K562 (cell line): Measurements from ENCODE around the gene PRRT1. TPM values are rescaled to one million over a fixed set of nuclear protein-coding genes. Genes with fewer than 3 reads are reported as not detected.

Source experiments
- CCNT2 ChIP-seq: IDR thresholded peaks from 2 replicates; pipeline ENCODE4 v1.6.1; 2011; ENCODE audit warnings: borderline replicate concordance, low read depth, mild to moderate bottlenecking, moderate library complexity, mixed read lengths, low read length; ENCODE audit not compliant: insufficient read length; ENCODE audit errors: extremely low read depth
- CHCHD3 ChIP-seq: fragments of 250-450 bp; sonication (Bioruptor Pico); IDR thresholded peaks from 2 replicates; pipeline ENCODE4 v2.1.2; 2022; ENCODE audit warnings: mild to moderate bottlenecking
- FOXJ3 ChIP-seq: sonication (generic); formaldehyde crosslinking; IDR thresholded peaks from 2 replicates; pipeline ENCODE4 v1.4.0; 2020; ENCODE audit warnings: mild to moderate bottlenecking, missing genetic modification reagents
- FOXK1 ChIP-seq: sonication (generic); formaldehyde crosslinking; IDR thresholded peaks from 2 replicates; pipeline ENCODE4 v1.8.0; 2022; ENCODE audit warnings: missing genetic modification reagents, mild to moderate bottlenecking, borderline replicate concordance
- JUN ChIP-seq, 2 experiments: sonication (generic) in 1 of 2; formaldehyde crosslinking in 1 of 2; IDR thresholded peaks; 2 replicates each; pipeline versions ENCODE4 v1.6.1 to v1.8.0; 2012 to 2022; ENCODE audit warnings: borderline replicate concordance in 2 of 2, mild to moderate bottlenecking in 2 of 2, improper control_type of control experiment in 1 of 2, low read depth in 1 of 2, low read length in 1 of 2, missing genetic modification reagents in 1 of 2
- JUND ChIP-seq, 2 experiments: IDR thresholded peaks; 2 replicates in 1 of 2; 3 replicates in 1 of 2; pipeline ENCODE4 v1.6.1; 2011; ENCODE audit warnings: borderline replicate concordance in 2 of 2, low read depth in 2 of 2, low read length in 2 of 2, improper control_type of control experiment in 1 of 2, missing biosample characterization in 1 of 2, missing genetic modification characterization in 1 of 2, missing genetic modification reagents in 1 of 2
- LCOR ChIP-seq: sonication (generic); formaldehyde crosslinking; IDR thresholded peaks from 2 replicates; pipeline ENCODE4 v1.8.0; 2022; ENCODE audit warnings: mild to moderate bottlenecking, missing genetic modification reagents
- NEUROD1 ChIP-seq: fragments of 150-350 bp; IDR thresholded peaks from 2 replicates; pipeline ENCODE4 v1.6.1; 2014; ENCODE audit warnings: borderline replicate concordance, low read length, low read depth; ENCODE audit not compliant: partially characterized antibody
- PTBP1 ChIP-seq: fragments of 200-400 bp; formaldehyde crosslinking; IDR thresholded peaks from 2 replicates; pipeline ENCODE4 v1.6.1; 2017; ENCODE audit warnings: low read depth, low read length
- SMARCC2 ChIP-seq: fragments of 450-650 bp; IDR thresholded peaks from 2 replicates; pipeline ENCODE4 v1.6.1; 2017; ENCODE audit warnings: antibody characterized with exemption, moderate library complexity, mild to moderate bottlenecking, low read depth
- SPI1 ChIP-seq: IDR thresholded peaks from 2 replicates; pipeline ENCODE4 v1.6.1; 2011; ENCODE audit warnings: low read depth, low read length, control low read depth, borderline replicate concordance
- TEAD4 ChIP-seq, 2 experiments: sonication (generic) in 1 of 2; formaldehyde crosslinking in 1 of 2; IDR thresholded peaks; 2 replicates each; pipeline versions ENCODE4 v1.6.1 to v1.8.0; 2012 to 2022; ENCODE audit warnings: borderline replicate concordance in 1 of 2, inconsistent platforms in 1 of 2, low read length in 1 of 2, mild to moderate bottlenecking in 1 of 2, missing genetic modification reagents in 1 of 2
- U2AF2 ChIP-seq: fragments of 200-400 bp; formaldehyde crosslinking; optimal IDR thresholded peaks from 2 replicates; pipeline ENCODE3; 2017; ENCODE audit warnings: low read depth, mild to moderate bottlenecking, low read length
- ZKSCAN1 ChIP-seq: fragments of 150-350 bp; IDR thresholded peaks from 2 replicates; pipeline ENCODE4 v1.6.1; 2016; ENCODE audit warnings: low read depth, low read length
- ZNF212 ChIP-seq: fragments of 450-650 bp; formaldehyde crosslinking; IDR thresholded peaks from 2 replicates; pipeline ENCODE4 v1.4.0; 2020; ENCODE audit warnings: mild to moderate bottlenecking
- ZNF224 ChIP-seq: sonication (generic); formaldehyde crosslinking; IDR thresholded peaks from 2 replicates; pipeline ENCODE4 v1.8.0; 2022; ENCODE audit warnings: mild to moderate bottlenecking, missing genetic modification reagents
- ZNF644 ChIP-seq: fragments of 200-800 bp; sonication (Bioruptor generic); IDR thresholded peaks from 2 replicates; pipeline ENCODE4 v1.6.1; 2016; ENCODE audit warnings: low read depth, missing genetic modification characterization, missing compliant biosample characterization
- ZNF717 ChIP-seq: fragments of 250-450 bp; sonication (Bioruptor Pico); IDR thresholded peaks from 2 replicates; pipeline ENCODE4 v1.5.0; 2021
- polyA plus RNA-seq, 8 experiments: library from polyadenylated mRNA; depleted of rRNA in 4 of 8; stranded (reverse) in 5 of 8; unstranded in 3 of 8; fragments of >200 nt; fragmentation: Nextera tagmentation in 2 of 8; fragmentation: Illumina TruSeq in 1 of 8; extraction: Ambion mirVana in 2 of 8; extraction: Trizol in 1 of 8; gene quantifications; 2 replicates each; pipeline versions ENCODE4 v1.2.1 to v1.2.3, GENCODE V29; 2011 to 2014; ENCODE audit warnings: inconsistent platforms in 1 of 8, missing spikeins in 1 of 8
- total RNA-seq, 7 experiments: library from RNA; depleted of rRNA in 6 of 7; stranded (reverse); fragments of >200 nt in 6 of 7; fragmentation: Illumina TruSeq in 2 of 7; extraction: Trizol in 2 of 7; gene quantifications; 2 replicates each; pipeline versions ENCODE4 v1.2.1 to v1.2.3, GENCODE V29; 2011 to 2021; ENCODE audit warnings: low replicate concordance in 1 of 7
- TF ChIP-seq, protein P1 (sequence below): fragments of 250-450 bp; sonication (Bioruptor Pico); IDR thresholded peaks from 2 replicates; pipeline ENCODE4 v1.4.0; 2020
- TF ChIP-seq, protein P2 (sequence below): sonication (generic); formaldehyde crosslinking; IDR thresholded peaks from 2 replicates; pipeline ENCODE4 v1.8.0; 2022; ENCODE audit warnings: mild to moderate bottlenecking, missing genetic modification reagents
- TF ChIP-seq, protein P3 (sequence below): fragments of 250-450 bp; sonication (Bioruptor Pico); IDR thresholded peaks from 2 replicates; pipeline ENCODE4 v1.4.0; 2020; ENCODE audit warnings: borderline replicate concordance

Gene PRRT1
- total and polyA plus RNA-seq, 9 of the 15 experiments (the other 6 are each of a cell fraction or from before 2014, with no cell fraction given), result 0.14 to 3.5 (median 0.41) TPM

DNA sequence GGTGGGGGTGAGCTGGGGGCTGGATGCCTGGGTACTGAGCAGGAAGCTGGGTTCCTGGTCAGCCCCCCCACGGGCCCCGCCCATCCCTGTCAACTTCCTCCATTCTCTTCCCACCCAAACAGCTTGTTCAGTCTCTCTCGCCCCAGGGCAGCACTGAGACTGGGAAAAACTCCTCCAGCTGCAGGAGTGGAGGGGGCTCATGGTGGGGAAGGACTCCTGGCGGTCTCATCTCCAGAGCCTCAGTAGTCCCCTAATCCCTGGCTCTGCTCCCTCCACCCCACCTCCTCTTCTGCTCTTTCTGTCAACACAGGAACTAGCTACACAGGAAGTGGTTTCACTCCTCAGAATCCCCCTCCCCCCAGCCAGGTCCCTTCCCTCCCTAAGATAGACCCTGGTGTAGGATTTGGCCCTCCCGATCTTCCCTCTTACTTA, 40.9 kb upstream of the PRRT1 start, which contains the start of gene GPSM3 (continued):
- TF ChIP-seq JUN (IDR thresholded peaks at IDR 0.05; ENCODE audit: borderline replicate concordance, low read depth, low read length) (no peak), JUN (CRISPR knock-in tag; IDR thresholded peaks at IDR 0.05; ENCODE audit: borderline replicate concordance) (no peak), ZNF644 (no peak), TEAD4 (IDR thresholded peaks at IDR 0.05; ENCODE audit: low read length) (no peak), TEAD4 (CRISPR knock-in tag; IDR thresholded peaks at IDR 0.05; ENCODE audit: borderline replicate concordance) (no peak), FOXK1 (no peak), LCOR (peak; percentile 15; the same call in 1 of the 2 replicates), SMARCC2 (no peak), NEUROD1 (peak; percentile 18), ZNF717 (CRISPR knock-in tag) (no peak), ZKSCAN1 (no peak; the same call in 1 of the 2 replicates), SPI1 (peak; percentile 78), CCNT2 (no peak), CHCHD3 (no peak), ZNF224 (CRISPR knock-in tag) (no peak), JUND (IDR thresholded peaks at IDR 0.05; ENCODE audit: borderline replicate concordance, low read depth, low read length) (0 out of 2 replicates have a peak, but pooled peaks have one; percentile 41), JUND (tag; IDR thresholded peaks at IDR 0.05; ENCODE audit: borderline replicate concordance, low read depth, low read length) (no peak; the same call in 2 of the 3 replicates), U2AF2 (no peak), ZNF212 (CRISPR knock-in tag) (no peak), PTBP1 (no peak), FOXJ3 (CRISPR knock-in tag) (no peak)
- TF ChIP-seq, protein P1, sequence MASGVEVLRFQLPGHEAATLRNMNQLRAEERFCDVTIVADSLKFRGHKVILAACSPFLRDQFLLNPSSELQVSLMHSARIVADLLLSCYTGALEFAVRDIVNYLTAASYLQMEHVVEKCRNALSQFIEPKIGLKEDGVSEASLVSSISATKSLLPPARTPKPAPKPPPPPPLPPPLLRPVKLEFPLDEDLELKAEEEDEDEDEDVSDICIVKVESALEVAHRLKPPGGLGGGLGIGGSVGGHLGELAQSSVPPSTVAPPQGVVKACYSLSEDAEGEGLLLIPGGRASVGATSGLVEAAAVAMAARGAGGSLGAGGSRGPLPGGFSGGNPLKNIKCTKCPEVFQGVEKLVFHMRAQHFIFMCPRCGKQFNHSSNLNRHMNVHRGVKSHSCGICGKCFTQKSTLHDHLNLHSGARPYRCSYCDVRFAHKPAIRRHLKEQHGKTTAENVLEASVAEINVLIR (CRISPR knock-in tag), result 0 out of 2 replicates have a peak, but pooled peaks have one; percentile 36
- TF ChIP-seq, protein P2, sequence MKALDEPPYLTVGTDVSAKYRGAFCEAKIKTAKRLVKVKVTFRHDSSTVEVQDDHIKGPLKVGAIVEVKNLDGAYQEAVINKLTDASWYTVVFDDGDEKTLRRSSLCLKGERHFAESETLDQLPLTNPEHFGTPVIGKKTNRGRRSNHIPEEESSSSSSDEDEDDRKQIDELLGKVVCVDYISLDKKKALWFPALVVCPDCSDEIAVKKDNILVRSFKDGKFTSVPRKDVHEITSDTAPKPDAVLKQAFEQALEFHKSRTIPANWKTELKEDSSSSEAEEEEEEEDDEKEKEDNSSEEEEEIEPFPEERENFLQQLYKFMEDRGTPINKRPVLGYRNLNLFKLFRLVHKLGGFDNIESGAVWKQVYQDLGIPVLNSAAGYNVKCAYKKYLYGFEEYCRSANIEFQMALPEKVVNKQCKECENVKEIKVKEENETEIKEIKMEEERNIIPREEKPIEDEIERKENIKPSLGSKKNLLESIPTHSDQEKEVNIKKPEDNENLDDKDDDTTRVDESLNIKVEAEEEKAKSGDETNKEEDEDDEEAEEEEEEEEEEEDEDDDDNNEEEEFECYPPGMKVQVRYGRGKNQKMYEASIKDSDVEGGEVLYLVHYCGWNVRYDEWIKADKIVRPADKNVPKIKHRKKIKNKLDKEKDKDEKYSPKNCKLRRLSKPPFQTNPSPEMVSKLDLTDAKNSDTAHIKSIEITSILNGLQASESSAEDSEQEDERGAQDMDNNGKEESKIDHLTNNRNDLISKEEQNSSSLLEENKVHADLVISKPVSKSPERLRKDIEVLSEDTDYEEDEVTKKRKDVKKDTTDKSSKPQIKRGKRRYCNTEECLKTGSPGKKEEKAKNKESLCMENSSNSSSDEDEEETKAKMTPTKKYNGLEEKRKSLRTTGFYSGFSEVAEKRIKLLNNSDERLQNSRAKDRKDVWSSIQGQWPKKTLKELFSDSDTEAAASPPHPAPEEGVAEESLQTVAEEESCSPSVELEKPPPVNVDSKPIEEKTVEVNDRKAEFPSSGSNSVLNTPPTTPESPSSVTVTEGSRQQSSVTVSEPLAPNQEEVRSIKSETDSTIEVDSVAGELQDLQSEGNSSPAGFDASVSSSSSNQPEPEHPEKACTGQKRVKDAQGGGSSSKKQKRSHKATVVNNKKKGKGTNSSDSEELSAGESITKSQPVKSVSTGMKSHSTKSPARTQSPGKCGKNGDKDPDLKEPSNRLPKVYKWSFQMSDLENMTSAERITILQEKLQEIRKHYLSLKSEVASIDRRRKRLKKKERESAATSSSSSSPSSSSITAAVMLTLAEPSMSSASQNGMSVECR (CRISPR knock-in tag), result no peak; the same call in none of the 2 replicates
- TF ChIP-seq, protein P3, sequence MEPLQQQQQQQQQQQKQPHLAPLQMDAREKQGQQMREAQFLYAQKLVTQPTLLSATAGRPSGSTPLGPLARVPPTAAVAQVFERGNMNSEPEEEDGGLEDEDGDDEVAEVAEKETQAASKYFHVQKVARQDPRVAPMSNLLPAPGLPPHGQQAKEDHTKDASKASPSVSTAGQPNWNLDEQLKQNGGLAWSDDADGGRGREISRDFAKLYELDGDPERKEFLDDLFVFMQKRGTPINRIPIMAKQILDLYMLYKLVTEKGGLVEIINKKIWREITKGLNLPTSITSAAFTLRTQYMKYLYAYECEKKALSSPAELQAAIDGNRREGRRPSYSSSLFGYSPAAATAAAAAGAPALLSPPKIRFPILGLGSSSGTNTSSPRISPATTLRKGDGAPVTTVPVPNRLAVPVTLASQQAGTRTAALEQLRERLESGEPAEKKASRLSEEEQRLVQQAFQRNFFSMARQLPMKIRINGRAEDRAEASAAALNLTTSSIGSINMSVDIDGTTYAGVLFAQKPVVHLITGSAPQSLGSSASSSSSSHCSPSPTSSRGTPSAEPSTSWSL (CRISPR knock-in tag), result no peak
